Activated CD8-positive, alpha-beta memory T cell treated with anti-CD3 and anti-CD28 coated beads, Interleukin-2, amount 50 U/mL, for 4 hours (primary cell): ENCODE data around the gene SH3TC2.

ENCODE experiments used
- DNase-seq: peaks from one replicate; pipeline ENCODE4 v3.0.0-alpha.2; 2020

SH3TC2 gene

DNA sequence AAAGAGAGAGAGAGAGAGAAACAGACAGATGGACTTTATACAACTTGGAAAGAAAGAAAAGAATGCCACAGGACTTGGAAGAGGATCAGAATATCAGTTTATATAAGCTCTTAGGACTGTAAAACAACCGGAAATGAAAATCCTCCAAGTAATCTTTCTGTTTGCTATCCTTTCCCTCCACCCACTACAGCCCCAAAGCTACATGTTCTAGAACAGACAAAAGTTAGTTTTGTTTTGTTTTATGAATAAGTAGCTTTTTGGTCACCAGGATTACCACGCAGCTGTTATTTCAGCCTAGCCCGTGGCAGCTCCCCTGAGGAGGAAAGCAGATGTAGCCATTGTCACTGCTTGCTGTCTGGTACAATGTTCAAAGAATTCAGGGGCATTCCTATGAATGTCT lies 66.6 kb downstream of the SH3TC2 start:
- no peak for DNase-seq

DNA sequence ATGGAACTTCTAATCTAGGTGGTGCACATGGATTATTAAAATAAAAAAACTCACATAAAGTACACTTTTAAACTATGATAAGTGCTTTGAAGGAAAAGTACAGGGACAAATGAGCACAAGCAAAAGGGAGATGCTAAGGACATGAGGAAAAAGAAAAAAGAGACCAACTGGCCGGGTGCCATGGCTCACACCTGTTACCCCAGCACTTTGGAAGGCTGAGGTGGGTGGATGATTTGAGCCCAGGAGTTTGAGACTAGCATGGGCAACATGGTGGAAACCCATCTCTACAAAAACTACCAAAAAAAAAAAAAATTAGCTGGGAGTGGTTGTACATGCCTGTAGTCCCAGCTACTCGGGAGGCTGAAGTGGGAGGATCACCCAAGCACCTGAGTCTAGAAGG lies 67.1 kb downstream of the SH3TC2 start:
- no peak for DNase-seq

DNA sequence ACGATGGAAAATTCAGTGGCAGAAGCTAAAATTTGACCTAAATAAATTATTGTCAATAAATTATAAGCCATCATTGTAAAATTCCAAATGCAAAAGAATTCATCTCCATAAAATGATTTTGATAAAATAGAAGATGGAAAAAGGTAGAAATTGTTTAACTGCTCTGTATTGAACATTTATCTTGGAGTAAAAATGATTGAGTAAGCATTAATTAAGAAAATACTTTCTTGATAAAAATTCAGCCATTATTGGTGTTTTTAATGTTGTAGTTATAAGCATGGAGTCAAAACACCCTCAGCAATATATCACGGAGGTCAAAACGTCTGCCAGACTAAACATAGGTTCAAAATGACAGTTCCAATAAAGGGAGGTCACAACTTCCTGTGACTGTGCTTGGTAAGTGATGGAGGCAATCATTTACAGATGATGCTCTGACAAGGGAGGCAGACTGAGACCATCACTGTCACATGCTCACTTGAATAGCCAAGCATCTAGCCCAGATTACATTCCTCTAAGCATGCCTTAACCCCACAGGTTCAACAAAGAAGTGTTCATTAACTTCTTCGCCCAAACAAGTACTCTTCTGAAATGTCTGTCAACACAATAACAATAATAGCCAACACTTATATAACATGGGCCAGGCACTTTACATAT lies 69.5 kb downstream of the SH3TC2 start:
- DNase-seq, result no peak

DNA sequence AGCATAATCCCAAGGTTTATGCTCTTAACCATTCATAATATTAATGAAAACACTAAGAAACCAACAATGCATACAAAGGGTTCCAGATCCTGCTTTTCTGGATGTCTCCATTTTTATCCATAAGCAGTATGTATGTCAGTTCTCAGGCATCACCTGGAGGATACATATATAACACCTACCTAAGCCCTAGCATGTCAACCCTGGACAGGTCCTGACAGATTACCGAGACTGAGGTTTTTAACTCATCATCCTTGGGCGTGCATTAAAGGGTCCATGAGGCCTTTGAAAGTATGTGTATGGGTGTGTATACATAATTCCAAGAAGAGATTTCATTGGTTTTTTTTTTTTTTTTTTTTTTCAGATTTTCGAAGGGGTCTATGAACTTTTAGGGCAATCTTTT lies 70.6 kb downstream of the SH3TC2 start:
- no peak for DNase-seq

DNA sequence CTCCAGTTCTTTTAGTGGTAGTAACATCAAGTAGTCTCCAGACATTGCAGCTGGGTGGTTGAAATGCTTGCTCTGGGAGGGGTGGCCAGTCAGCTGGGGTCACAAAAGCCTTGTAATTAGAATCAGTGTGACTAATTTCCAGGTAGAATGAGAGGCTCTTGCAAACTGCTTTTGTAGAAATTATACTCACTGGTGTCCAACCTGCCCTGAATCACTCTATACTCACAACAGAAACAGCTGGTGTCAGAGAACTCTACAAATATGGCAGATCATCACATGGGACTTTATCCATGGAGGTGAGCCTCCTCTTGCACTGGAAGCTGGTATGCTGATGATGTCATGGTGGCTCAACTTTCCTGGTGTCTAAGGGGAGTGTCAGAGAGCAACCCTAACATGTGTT lies 71.3 kb downstream of the SH3TC2 start:
- DNase-seq, result no peak

DNA sequence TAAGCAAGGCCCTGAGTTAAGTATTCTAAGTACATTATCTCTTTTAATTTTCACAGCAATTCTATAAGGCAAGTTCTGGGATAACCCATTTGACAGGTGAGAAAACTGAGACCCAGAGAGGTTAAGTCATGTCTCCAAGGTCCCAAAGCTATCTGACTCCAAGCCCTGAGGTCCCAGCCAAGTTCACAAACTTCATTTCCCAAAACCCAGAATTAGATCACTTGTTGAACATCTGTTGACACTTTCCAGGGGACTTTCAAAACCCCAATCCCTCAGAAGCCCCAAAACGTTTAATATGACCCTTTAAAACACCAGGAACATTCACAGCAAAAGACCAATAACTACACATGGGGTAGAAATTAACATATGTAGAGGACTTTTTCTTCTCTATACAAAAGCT lies 72.0 kb downstream of the SH3TC2 start:
- DNase-seq, result no peak

DNA sequence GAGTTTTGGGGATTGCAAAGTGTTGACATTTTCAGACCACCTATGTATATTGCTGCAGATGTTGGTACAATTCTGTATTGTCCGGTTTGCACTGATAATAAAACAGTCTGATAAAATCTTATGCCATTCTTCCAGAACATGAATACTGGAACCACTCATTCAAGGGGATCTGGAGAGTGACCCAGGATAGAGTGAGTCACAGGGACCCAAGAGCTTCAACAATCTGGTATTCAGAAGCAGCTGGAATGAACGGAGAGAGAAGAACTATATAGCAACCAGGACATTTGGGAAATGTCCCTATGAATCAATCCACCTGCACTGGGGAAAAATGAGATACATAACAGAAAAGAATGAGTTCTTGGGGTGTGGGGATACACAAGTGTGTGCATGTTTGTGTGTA lies 73.3 kb downstream of the SH3TC2 start:
- no peak for DNase-seq

DNA sequence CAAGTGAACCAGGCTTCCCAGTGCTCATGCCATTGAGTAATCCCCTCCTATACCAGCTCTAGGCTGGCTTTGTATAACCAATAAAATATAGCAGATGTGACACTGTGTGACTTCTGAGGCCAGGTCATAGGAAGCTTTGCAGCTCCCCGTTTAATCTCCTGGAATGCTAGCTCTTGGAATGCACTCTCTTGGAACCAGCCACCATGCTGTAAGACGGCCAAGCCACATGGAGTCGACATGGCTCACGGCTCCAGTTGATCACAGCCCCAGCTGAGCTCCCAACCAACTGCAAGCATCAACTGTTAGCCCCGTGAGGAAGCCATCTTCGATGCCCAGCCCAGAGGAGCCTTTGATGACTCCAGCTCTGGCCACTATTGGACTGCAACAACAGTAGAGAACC lies 74.5 kb downstream of the SH3TC2 start:
- no peak for DNase-seq

DNA sequence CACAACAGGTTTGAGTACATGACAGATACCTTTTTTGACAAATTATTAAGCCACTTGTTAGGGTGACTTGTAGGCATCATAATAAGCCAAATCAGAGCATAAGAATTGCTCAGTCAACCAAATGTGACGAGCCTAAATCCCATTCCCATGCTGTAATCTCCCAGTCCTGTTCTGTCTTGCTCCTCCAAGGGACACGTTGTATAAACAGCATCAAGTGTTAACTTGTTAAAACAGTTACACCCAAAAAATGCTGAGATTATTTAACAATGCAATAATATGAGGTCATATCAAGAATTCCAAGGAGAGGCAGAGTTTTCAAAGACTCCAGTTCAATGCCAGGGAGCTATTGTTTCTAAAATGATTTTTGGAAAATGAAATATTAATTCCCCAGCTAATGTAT lies 76.2 kb downstream of the SH3TC2 start:
- DNase-seq, result no peak

DNA sequence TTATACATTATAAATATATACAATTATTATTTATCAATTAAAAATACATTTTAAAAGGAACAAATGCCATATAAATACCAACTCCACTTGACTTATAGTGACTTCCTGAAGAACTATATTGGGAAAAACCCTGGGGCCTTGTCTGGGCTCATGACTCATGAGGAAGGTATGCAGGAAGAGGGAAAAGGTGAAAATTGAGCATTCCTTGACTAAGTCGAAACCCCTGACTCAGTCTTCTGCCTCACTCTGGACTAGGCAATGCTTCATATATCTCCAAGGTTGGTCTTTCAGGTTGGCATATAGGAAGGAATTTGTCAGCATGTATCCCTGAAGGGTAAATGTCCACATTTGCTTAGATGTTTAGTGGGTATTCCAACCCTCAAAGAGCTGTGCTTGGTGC lies 78.5 kb downstream of the SH3TC2 start:
- no peak for DNase-seq

DNA sequence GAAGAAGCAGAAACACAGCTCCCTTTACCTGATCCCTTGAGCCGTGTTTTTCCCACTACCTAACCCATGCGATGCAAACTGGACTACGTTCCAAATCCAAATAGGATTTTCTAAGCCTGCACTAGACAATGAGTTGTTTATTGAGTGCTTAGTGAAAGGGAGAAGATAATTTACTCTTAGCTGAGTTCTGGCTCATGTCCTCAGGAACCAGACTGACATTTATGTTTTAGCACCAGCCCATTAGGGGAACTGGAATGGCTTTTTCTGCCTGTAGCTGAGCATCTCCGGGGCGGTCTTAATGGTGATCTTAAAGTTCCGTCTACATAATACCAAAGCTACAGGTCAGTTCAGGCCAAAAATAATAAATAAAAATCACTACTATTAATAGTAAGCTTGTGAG lies 81.5 kb downstream of the SH3TC2 start:
- no peak for DNase-seq

DNA sequence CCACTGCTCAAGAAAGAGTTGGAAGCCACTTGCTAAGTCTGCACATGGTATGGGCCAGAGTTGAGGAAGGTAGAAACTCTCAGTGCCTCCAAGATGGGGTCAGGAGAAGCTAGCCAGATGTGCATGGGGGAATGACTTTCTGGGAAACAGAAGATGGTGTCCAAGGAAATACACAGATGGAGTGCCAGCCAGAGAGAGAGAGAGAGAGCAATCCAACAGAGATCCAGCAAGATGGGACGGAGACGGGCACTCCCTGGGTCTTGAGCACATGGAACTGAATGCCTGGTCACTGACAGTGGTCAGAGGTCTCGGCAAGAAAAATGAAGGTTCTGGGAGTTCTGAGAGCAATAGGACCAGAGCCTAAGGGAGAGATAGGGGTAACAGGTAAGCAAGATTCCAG lies 82.1 kb downstream of the SH3TC2 start:
- no peak for DNase-seq

DNA sequence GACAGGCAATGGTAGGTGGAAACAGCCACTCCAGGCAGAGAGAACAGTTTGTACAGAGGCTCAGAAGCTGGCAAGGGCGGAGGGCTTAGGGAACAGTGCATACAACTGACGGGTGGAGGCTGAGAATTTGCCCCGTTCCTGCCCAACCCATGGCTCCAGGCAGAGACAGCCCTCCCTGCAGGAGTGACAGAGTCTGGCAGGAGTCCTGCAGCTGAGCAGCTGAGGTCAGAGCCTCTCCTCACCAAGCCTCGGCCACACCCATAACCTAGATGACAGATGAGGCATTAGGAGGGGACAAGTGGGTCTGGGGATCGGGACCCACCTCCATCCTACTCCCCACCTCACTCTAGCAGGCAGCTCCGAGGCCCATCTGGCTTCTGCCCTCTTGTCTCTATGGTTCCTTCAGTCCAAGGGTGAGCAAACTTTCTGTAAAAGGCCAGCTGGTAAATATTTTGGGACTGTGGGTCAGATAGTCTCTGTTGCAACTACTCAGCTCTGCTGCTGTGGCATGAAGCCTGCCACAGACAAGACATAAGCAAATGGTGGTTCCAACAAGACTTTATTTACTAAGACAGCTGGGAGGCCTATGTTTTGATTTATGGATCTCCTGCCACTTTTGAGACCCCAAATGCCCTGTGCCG lies 83.7 kb downstream of the SH3TC2 start:
- DNase-seq, result no peak

DNA sequence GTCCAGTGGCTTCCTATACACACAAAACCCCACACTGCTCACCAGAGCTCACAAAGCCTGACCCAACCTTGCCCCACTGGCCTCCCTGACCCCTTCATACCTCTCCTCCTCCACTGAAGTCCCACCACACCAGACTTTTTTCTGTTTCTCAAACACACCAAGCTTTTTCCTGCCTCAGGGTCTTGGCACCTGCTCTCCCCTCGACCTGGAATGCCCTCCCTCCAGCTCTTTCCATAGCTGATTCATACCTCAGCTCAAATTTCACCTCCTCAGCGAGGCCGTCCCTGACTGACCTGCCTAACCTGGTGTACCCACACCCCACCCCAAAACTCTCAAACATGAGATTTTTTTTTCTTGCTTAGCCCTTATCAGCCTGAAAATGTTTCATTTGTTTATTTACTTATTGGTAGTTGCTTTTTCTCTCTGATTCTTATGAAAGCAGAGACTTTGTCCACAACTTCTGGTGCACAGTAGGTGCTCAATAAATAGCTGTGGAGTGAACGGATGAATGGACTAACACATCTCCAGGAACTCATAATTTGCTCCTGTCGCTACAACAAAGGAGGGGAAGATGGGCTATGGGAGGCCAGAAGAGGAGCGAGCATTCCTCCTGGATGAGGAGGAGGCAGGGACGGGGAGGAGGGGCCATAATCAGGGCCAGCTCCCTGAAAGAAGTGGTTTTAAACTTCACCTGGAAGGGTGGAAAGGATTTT lies 84.3 kb downstream of the SH3TC2 start:
- no peak for DNase-seq

DNA sequence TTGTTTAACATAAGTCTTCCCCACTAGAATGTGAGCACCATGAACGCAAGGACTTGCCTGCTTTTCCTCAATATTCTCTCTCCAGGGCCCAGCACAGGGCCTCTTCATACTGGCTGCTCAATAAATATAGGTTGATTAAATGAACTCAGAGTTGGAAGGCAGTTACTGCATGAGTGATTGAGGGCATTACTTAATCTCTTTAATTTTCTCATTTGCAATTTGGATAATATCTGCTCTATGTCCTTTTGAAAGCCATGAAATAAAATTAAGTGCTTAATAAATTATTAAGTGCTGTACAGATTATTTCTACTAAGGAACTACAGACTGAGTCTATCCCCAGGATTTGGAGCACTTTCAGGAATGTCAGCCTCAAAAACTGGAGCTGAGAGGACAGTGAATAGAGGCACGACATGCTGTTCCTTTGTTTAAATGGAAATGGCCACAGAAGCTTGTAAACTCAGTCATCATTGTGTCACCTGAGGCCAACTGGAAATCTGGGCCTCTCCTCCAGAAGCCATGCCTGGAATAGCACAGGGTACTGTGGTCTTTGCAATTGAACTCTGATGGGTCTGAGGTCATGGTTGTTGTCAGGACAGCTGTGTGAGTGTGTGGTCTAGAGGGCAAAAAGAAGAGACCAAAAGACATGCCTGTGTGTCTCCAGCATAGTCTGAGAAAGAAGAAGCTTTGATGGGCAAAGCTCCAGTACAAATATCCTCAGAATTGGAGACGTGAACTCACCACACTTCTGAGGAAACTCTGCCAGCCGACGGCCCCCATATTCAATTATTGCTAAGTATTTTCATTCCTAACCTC lies 86.1 kb downstream of the SH3TC2 start:
- no peak for DNase-seq

DNA sequence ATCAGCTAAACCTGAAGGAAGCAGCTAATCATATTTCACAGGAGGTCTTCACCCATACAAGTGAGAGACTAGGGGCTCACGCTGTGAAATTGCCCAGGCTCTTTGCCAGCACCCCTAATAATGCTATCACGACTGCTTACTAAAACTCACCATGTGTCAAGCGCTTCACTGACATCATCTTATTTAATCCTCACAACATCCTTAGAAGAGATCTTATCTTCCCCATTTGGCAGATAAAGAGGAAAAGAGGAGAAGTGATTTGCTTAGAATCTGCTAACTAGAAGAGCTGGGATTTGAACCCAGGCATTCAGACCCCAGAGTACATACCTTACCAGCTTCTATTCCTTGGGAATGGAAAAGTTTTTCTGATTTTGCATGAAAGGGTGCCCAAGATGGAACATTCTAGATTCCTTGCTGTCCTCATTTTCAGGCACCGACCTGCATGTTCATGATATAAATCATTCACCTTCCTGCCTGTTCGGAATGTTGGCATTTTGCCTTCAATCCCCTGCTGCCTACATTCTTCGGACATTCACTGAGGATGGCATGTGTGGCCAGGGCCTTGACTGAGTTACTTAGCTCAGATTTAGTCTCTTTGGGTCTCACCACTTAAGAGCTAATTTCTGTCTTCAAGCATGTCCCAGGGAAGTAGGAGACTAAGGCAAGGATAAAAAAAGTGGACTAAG lies 88.1 kb downstream of the SH3TC2 start:
- no peak for DNase-seq

DNA sequence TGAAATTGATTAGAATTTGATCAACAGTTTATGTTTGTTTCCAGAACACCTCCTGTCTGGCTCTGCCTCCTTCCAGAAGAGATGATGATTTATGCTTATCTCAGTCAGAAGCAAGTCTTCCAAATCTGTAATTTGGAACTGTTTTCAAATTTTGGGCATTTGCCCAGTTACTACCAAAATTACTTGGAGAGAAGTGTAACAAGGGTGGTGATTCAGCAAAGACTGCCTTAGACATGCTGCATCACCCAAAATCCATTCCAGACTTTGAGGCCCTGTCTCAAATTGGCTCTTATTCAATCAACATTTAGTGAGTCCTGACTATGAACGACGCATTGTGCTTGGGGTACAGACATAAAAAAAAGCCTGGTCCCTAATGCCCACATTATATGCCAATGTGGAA lies 89.4 kb downstream of the SH3TC2 start:
- DNase-seq, result no peak

DNA sequence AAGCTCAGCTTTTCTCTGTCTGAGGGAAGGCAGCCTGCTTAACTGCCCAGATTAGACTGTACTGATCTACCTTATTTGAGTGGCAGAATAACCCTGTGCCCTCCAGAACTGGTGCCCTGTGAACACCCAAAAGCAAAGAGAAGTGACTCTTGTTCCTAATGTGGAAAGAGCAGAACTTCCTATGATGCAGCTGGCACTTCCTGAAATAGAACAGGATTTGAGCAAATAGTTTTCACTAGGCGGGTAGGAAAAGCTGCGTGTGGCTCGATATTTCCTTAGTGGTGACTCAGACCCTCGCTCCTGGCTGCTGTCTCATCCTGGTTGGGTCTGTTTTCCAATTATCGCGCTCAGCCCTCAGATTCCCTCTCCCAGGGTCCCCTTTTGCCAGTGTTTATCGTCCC lies 89.9 kb downstream of the SH3TC2 start:
- DNase-seq, result no peak

DNA sequence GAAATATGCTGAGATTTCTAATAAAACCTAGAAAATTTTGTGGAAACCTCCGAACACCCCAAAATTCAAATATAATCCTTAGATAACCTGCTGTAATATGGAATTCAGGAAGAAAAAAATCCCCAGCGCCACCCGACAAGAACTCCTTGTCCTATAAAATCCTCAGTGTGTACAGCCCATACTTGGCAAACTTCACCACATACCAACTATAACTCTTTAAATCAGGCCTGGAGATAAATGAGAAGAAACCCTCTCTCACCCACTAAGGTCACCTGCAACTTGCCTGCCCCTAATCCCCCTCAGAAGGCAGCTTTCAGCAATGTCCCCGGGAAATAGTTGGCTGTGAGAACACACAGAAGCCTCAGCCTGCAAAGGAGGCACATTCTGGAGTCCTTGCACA lies 90.5 kb downstream of the SH3TC2 start:
- no peak for DNase-seq

DNA sequence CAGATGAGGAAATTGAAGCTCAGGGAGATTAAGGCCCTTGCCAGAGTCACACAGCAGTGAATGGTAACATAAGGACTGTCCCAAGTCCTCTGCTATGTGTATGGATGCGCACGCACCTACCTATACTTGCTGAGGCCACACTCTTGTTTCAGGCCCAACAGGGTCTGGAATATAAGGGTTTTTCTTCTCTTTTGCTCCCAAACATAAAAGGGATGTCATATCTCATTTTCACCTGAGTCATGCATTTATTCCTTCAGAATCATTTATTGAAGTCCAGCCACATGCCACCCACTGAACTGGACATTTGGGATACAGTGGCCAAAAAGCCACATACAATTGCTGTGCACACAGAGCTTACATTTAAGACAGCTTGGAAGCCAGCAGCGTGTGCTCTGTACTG lies 92.0 kb downstream of the SH3TC2 start:
- no peak for DNase-seq

DNA sequence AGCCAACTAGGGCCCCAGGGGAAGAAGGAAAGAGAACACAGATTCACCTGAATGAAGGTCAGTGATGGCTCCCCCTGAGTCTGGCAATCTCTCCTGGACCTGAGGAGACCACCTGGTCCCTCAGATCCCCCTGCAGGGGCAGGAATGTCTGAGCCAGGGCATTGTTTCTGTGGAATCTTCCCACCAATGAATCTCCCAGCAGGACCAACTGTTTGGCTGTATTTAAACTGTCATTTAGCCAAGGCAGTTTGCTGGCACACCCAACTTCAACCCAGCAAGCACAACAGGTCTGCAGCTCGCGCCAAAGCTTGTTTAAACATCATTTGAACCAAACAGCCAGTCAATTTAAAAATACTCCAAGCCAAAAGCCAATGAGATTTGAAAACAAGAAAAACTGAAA lies 92.6 kb downstream of the SH3TC2 start:
- DNase-seq, result no peak

DNA sequence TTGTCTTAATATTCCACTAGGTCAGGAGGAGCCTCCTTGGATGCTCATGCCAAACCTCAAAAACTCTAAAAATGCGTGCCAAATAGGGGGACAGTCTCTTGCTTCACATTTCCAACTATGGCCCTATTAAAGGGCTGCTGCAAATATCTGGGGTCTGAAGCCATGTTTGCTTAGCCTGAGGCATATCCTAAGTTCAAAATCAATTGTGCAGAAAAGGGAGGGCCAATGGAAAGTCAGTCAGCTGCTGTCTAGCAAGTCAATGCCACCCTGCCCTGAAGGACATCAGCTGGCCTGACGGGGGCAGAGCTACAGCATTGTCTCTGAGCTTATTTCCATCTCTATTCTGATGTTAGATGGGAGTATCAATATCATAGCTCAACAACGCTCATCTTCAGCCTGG lies 93.6 kb downstream of the SH3TC2 start:
- DNase-seq, result no peak

DNA sequence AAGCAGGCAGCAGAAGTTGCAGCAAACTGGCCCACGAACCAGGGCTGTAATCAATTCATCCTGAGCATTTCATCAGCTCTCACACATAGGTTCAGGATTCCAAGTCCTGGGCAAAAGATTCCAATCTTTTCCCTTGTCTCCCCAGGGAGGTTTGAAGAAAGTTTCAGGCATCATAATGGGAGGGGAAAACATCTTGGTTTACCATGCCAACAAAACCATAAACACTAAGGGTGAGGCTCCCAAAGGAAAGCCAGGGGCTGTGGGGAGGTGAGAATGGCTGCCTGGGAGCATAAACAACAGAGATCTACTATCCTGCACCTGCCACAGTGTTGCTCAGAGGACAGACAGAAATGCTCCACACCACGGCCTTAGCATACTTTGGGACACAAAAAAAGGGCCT lies 94.6 kb downstream of the SH3TC2 start:
- DNase-seq, result no peak
